IPS-20b (cell line): ENCODE data around the gene LRRC71.
"Not testable (repeated sequence)": the region's sequence is repeated elsewhere in the genome, so short reads cannot be mapped to it uniquely, and the experiment has no call there.

ENCODE experiments used
- H3K27ac ChIP-seq: one replicate; pipeline ENCODE4 v1.5.1; 2013; ENCODE audit warnings: low read length
- H3K27me3 ChIP-seq: 2 replicates; pipeline ENCODE4 v1.6.1; 2013; ENCODE audit warnings: mild to moderate bottlenecking, low read length, inconsistent platforms; ENCODE audit not compliant: insufficient read depth
- H3K36me3 ChIP-seq: 2 replicates; pipeline ENCODE4 v1.6.1; 2013; ENCODE audit warnings: low read depth, mild to moderate bottlenecking, inconsistent platforms, low read length, moderate library complexity; ENCODE audit not compliant: insufficient read depth
- H3K4me1 ChIP-seq: 2 replicates; pipeline ENCODE4 v1.6.1; 2013; ENCODE audit warnings: mild to moderate bottlenecking, control low read depth, inconsistent platforms, low read length, moderate library complexity; ENCODE audit not compliant: insufficient read depth
- H3K4me3 ChIP-seq: 2 replicates; pipeline ENCODE4 v1.5.1; 2013; ENCODE audit warnings: mild to moderate bottlenecking, low read length, inconsistent platforms
- H3K9ac ChIP-seq: 2 replicates; pipeline ENCODE4 v1.6.1; 2013; ENCODE audit warnings: low read depth, mild to moderate bottlenecking, inconsistent platforms, low read length, moderate library complexity
- H3K9me3 ChIP-seq: 2 replicates; pipeline ENCODE4 v1.6.1; 2013; ENCODE audit warnings: mild to moderate bottlenecking, low read depth, low read length, inconsistent platforms; ENCODE audit not compliant: insufficient read depth

Gene LRRC71

DNA sequence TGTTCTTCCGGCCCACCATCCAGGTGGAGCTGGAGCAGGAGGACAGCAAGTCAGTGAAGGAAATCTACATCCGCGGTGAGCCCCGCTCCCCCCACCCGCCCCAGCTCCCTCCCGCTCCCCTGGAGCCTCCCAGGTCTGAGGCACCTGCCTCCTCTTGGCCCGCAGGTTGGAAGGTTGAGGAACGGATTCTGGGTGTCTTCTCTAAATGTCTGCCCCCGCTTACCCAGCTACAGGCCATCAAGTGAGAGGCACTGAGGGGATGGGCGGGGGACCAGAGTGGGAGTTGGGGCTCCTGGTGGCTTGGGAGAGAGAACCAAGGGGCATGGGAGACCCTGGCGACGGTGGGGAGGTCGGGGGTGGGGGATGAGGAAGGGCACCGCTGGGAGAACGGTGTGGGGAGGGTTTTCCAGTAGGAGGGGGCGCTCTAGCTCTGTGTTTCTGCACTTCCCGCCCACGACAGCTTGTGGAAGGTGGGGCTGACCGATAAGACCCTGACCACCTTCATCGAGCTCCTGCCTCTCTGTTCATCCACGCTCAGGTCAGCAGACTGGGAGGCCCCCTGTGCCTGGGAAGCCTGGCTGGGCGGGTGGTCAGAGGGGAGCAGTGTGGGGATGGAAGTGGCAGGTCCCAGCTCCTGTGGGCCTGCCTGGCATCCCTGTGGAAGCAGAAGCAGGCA is 4.2 kb downstream of the LRRC71 start:
- H3K27me3 ChIP-seq: peaks cover 100% of the 10 kb centered on the region
- H3K4me1 ChIP-seq: peaks cover 4% of the 10 kb centered on the region; the same call in 1 of the 2 replicates
- H3K9ac ChIP-seq: no peak overlapping the region
- H3K4me3 ChIP-seq: peak overlapping the region; percentile 64; the same call in 1 of the 2 replicates
- H3K27ac ChIP-seq: no peak overlapping the region
- no peaks in the 10 kb centered on the region; the same call in 1 of the 2 replicates for H3K9me3 ChIP-seq
- no peaks in the 10 kb centered on the region for H3K36me3 ChIP-seq

DNA sequence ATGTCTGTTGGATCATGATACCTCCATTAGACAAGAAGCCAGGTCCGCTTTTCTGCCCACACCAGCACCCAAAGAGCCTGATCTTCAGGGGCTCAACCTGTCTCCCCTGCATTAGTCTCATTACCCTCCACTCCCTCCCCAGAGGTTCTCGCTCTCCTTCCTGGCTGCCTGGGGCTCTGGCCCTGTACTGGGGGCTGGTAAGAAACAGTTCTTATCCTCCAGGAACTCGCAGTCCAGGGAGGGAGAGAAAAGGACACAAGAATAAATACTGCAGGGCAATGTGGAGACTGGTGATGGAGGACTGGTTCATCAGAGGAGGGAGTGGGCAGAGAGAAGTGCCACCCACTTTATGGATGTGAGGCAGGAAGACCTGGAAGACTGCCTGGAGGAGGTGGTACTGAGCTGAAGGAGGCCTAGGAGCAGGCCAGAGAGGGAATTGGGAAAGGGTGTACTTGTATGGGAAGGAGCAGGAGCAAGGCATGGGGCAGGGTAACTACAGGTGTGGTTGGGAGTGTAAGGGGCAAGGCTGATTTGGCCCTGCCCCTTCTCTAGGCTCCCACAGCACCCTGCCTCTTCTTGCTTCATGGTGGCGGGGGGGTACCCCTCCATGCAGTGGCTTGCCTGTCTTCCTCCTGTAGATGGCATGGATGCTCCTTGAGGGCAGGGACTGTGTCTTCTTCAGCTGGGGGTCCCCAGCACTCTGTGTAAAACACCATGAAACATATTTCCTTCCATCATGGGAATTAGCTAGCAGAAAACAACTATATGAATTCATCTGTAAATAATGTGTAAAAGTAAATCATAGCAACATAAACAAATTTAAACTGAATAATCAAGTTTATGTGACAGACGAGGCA is 5.0 kb downstream of the LRRC71 start:
- peaks cover 97% of the 10 kb centered on the region for H3K27me3 ChIP-seq
- no peak overlapping the region for H3K4me3 ChIP-seq
- no peaks in the 10 kb centered on the region; the same call in 1 of the 2 replicates for H3K9me3 ChIP-seq
- H3K27ac ChIP-seq: no peak overlapping the region
- H3K36me3 ChIP-seq: no peaks in the 10 kb centered on the region
- no peak overlapping the region for H3K9ac ChIP-seq
- H3K4me1 ChIP-seq: peaks cover 4% of the 10 kb centered on the region; the same call in 1 of the 2 replicates

DNA sequence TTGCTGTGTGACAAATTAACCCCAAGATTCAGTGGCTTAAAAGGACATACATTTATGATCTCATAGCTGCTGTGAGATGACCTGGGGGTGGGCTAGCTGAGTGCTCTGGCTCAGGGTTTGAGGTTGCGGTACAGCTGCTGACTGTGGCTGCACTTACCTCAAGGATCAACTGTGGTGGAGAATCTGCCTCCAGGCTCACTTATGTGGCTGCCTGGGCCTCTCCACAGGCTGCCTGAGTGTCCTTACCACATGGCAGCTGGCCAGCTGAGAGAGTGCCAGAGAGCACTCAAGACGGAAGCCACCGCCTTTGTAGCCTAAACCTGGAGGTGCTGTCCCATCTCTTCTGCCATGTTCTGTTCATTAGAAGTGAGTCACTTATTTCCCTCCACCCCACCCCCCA is 5.7 kb downstream of the LRRC71 start:
- Histone ChIP-seq H3K27ac (no peak overlapping the region), H3K9me3 (no peaks in the 10 kb centered on the region; the same call in 1 of the 2 replicates), H3K36me3 (no peaks in the 10 kb centered on the region), H3K4me3 (no peak overlapping the region), H3K9ac (no peak overlapping the region), H3K4me1 (peaks cover 4% of the 10 kb centered on the region; the same call in 1 of the 2 replicates), H3K27me3 (peaks cover 97% of the 10 kb centered on the region)

DNA sequence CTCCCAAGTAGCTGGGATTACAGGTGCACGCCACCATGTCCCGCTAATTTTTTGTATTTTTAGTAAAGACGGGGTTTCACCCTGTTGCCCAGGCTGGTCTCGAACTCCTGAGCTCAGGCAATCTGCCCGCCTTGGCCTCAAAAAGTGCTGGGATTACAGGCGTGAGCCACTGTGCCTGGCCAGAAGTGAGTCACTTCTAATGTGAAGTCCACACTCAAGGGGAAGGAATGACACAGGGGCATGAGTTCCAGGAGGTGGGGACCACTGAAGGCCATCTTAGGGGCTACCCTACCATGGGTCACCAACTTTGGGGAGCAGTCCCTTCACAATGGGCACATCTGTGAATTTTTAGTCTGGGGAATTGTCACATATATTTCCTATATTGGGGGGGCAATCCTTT is 6.3 kb downstream of the LRRC71 start:
- not testable (repeated sequence) for H3K4me1 ChIP-seq, H3K9me3 ChIP-seq, H3K27ac ChIP-seq, H3K36me3 ChIP-seq, H3K9ac ChIP-seq, H3K4me3 ChIP-seq
- H3K27me3 ChIP-seq: peaks cover 96% of the 10 kb centered on the region

DNA sequence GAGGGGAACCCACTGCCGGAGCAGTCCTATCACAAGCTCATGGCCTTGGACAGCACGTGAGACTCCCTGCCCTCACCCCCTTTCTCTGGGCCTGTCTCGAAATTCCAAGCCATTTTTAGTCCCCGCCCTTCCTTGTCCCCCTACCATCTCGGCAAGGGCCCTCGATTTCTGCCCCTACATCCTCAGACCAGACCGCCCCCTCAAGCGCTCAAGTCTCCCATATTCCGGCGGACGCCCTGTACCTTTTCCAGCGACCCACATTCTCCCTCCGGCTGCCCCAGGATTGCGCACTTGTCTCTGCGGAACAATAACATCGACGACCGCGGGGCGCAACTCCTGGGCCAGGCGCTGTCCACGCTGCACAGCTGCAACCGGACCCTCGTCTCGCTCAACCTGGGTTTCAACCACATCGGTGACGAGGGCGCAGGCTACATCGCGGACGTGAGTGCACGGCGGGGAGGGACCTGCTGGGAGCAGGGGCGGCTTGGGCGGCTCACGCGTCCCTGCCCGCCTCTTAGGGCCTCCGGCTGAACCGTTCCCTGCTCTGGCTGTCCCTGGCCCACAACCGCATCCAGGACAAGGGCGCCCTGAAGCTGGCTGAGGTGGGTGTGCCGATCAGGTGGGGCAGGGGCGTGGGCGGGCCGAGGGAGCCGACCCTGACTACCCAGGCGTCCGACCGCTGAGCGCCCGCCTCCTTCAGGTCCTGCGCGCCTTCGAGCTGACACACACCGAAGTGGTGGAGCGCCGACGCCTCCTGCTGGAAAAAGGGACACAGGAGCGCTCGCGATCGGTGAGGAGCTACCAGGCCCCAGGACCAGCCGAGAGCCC is 7.0 kb downstream of the LRRC71 start:
- Histone ChIP-seq H3K27ac (no peak overlapping the region), H3K9me3 (no peaks in the 10 kb centered on the region; the same call in 1 of the 2 replicates), H3K9ac (0 out of 2 replicates have a peak overlapping the region, but pooled peaks have one; percentile 21), H3K4me3 (peak overlapping the region; percentile 71; the same call in 1 of the 2 replicates), H3K4me1 (peaks cover 4% of the 10 kb centered on the region; the same call in 1 of the 2 replicates), H3K36me3 (no peaks in the 10 kb centered on the region), H3K27me3 (peaks cover 89% of the 10 kb centered on the region)

DNA sequence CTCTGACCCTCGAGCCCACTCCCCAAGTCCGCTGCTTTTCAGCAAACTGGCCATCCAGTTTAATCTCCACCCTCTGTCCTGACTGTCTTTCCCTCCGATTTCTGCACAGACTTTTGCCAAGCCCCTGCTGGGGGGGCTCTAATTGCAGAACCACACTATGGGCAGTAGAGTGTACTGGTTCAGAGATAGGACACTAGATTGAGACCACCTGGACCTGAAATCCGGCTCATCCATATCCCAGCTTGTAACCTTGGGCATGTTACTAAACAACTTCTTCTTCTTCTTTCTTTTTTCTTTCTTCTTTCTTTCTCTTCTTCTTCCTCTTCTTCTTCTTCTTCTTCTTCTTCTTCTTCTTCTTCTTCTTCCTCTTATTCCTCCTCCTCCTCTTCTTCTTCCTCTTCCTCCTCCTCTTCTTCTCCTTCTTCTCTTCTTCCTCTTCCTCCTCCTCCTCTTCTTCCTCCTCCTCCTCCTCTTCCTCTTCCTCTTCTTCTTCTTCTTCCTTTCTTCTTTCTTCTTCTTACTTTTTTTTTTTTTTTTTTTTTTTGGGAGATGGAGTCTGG is 7.7 kb downstream of the LRRC71 start:
- no peak overlapping the region for H3K27ac ChIP-seq
- no peaks in the 10 kb centered on the region; the same call in 1 of the 2 replicates for H3K9me3 ChIP-seq
- peaks cover 2% of the 10 kb centered on the region; the same call in 1 of the 2 replicates for H3K4me1 ChIP-seq
- H3K27me3 ChIP-seq: peaks cover 82% of the 10 kb centered on the region
- no peaks in the 10 kb centered on the region for H3K36me3 ChIP-seq
- peak overlapping the region; percentile 71; the same call in 1 of the 2 replicates for H3K4me3 ChIP-seq
- 0 out of 2 replicates have a peak overlapping the region, but pooled peaks have one; percentile 21 for H3K9ac ChIP-seq

DNA sequence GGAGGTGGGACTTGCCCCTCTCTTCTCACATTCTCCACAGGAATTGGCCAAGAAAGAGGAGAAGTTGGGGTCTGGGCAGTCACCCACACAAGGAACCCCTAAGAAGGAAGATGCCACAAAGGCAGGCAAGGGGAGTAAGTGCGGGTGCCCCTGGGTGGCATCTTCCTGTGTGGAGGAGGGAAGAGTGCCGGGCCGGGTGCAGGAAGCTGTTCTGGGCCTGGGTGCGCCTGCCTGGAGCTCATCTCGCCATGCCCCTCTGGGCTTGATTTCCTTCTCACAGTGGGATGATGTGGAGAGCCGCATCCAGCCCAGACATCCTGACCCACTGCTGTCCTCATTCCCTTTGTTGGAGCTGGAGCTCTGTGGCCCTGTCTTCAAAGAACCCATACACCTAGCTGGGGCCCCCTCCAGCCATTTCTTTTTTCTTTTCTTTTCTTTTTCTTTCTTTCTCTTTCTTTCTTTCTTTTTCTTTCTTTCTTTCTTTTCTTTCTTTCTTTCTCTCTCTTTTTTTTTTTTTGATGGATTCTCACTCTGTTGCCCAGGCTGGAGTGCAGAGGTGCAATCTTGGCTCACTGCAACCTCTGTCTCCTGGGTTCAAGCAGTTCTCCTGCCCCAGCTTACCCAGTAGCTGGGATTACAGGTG is 9.3 kb downstream of the LRRC71 start:
- Histone ChIP-seq H3K36me3 (no peaks in the 10 kb centered on the region), H3K27ac (no peak overlapping the region), H3K4me1 (no peaks in the 10 kb centered on the region), H3K27me3 (peaks cover 66% of the 10 kb centered on the region), H3K9ac (no peak overlapping the region), H3K4me3 (no peak overlapping the region), H3K9me3 (no peaks in the 10 kb centered on the region)

DNA sequence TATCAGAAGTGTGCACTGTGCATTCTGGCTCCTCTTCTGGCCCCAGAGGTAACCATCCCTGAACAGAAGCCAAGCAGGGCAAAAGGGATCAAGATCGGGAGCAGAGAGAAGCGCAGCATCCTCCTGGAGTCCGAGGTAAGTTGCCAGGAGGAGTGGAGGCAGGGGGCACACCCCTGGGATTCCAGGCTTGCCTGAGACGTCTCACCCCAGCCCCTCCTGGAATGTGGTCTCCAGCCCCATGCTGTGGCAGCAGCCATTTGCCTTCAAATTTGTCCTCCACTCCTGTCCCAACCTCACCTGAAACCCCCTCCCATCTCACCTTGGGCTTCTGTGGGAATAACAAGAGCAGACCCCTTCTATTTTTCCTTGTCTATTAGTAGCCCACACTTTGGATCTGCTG is 10.1 kb downstream of the LRRC71 start:
- peaks cover 58% of the 10 kb centered on the region for H3K27me3 ChIP-seq
- no peak overlapping the region for H3K9ac ChIP-seq
- H3K4me3 ChIP-seq: no peak overlapping the region
- no peak overlapping the region for H3K27ac ChIP-seq
- peaks cover under 1% of the 10 kb centered on the region; the same call in 1 of the 2 replicates for H3K36me3 ChIP-seq
- H3K9me3 ChIP-seq: no peaks in the 10 kb centered on the region
- no peaks in the 10 kb centered on the region for H3K4me1 ChIP-seq

DNA sequence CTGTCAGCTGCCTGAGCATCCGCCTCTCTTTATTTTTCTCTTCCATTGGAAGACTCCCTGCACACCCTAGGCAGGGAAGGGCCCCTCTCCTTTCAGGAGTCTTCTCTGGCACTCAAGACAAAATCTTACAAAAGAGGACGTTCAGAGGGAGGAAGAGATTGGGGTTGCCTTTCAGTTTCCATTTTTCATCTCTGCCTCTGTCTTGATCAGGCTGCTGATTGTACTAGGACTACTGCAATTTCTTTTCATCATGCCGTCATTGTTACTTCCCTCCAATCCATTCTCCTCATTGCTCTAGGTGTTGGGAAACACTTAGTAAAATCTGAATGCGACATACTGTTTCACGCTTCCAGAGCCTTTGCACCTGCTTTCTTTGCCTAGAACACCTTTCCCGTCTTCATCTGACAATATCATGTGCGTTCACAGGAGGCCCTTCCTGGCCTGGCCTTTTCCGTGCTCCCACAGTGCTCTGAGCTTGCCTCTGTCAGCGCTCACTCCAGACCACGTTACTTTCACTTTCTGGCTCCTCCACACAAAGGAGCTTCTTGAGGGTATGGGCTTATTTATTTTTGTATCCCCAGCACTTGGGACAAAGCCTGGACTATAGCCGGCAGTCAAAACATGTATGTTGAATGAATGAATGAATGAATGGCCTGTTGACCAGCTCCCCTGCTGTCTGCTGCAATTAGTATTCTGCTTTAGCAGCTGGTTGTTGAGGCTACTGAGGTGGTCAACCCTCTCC is 10.9 kb downstream of the LRRC71 start:
- Histone ChIP-seq H3K9me3 (no peaks in the 10 kb centered on the region), H3K4me3 (no peak overlapping the region), H3K36me3 (peaks cover 8% of the 10 kb centered on the region), H3K27me3 (peaks cover 49% of the 10 kb centered on the region), H3K9ac (no peak overlapping the region), H3K27ac (no peak overlapping the region), H3K4me1 (no peaks in the 10 kb centered on the region)

DNA sequence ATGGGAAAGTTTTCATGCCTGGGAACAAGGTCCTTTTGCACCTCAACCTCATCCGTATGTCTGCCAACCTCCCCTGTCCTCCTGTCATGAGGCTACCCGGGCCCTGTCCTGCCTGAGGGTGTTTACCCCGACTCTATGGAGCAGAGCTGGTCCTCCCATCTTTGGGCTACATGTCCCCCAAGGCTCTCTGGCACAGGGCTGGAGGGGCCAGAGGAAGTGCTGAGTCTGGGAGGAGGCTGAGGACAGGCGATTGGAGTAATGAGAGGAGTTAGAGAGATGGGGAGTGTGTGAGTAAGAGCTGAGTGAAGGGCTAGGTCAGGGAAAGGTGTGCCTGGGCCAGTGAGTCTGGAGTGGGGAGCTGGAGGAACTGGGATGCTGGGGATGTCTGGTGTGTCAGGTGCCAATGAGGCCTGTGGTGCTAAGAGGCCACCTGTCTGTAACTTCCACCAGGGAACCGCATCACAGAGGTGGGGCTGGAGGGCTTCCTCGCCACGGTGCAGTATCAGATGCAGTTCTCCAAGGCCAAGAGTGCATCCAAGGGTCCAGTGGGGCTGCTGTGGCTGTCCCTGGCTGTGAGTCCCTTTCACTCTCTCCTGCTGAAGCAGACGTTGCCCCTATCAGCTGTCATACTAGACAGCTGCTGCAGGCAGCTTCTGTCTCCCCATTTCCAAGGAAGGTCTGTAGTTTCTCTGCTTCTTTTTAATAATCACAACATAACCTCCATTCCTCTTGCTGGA is 11.7 kb downstream of the LRRC71 start:
- peaks cover 16% of the 10 kb centered on the region for H3K36me3 ChIP-seq
- H3K27me3 ChIP-seq: peaks cover 41% of the 10 kb centered on the region
- no peaks in the 10 kb centered on the region for H3K4me1 ChIP-seq
- H3K27ac ChIP-seq: no peak overlapping the region
- no peaks in the 10 kb centered on the region for H3K9me3 ChIP-seq
- no peak overlapping the region for H3K4me3 ChIP-seq
- no peak overlapping the region for H3K9ac ChIP-seq
